ENCODE measurements around the gene CDK8.

DNA sequence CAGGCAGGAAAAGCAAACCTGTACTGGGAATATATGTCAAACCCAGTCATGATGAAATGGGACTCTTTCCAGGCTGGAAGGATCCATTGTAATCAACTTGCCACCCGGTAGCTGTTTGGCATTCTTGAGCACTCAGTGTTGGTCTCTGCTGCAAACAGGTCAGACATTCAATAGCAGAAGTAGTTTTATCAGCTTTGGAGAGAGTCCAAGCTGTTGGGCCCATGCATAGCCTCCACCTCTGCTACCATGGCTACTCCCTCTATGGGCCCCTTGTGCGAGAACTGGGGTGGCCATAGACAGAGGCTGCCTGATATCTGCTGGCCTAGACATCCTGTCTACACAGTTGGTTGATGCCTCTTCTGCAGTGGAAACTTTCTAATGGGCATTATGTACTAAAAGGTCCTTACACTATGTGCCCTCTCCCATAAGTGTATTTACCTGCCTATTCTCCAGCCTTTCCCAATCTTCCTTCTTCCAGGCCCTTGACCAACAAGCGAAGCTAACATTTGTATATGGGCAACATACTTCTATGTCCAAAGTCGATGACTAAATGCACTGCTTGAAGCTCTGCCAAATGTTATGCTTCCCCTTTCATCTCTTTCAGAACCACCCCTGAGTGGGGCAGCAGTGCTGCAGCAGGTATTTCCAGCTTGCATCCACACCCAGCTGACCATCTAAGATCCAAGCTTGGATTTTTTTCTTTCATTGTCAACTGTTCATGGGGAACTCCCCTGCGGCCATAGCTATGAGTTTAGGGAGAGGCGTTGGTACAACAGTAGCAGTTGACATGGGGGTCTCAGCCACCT lies 26.6 kb upstream of the CDK8 start:
- no peak for TF ChIP-seq POLR2A (IDR thresholded peaks at IDR 0.05)
- TF ChIP-seq, protein P1, sequence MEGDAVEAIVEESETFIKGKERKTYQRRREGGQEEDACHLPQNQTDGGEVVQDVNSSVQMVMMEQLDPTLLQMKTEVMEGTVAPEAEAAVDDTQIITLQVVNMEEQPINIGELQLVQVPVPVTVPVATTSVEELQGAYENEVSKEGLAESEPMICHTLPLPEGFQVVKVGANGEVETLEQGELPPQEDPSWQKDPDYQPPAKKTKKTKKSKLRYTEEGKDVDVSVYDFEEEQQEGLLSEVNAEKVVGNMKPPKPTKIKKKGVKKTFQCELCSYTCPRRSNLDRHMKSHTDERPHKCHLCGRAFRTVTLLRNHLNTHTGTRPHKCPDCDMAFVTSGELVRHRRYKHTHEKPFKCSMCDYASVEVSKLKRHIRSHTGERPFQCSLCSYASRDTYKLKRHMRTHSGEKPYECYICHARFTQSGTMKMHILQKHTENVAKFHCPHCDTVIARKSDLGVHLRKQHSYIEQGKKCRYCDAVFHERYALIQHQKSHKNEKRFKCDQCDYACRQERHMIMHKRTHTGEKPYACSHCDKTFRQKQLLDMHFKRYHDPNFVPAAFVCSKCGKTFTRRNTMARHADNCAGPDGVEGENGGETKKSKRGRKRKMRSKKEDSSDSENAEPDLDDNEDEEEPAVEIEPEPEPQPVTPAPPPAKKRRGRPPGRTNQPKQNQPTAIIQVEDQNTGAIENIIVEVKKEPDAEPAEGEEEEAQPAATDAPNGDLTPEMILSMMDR (IDR thresholded peaks at IDR 0.05 in 4 of 5, conservative IDR thresholded peaks at IDR 0.05 in 1 of 5) = no peak
